Activated CD4-positive, alpha-beta memory T cell treated with anti-CD3 and anti-CD28 coated beads for 36 hours (primary cell): ENCODE data around the gene ATXN2. TPM values are rescaled to one million over a fixed set of nuclear protein-coding genes. Genes with fewer than 3 reads are reported as not detected.

Experiments
- CTCF ChIA-PET: fragments of 350-600 bp; sonication (Branson Sonifier 250); formaldehyde crosslinking; loops from one replicate; lab custom pipeline; 2021; ENCODE audit warnings: antibody characterized with exemption, inconsistent platforms; lab: Charles Lee
- POLR2A ChIA-PET: fragments of 350-600 bp; sonication (Branson Sonifier 250); formaldehyde crosslinking; loops from one replicate; lab custom pipeline; 2021; ENCODE audit warnings: antibody characterized with exemption; lab: Charles Lee
- DNase-seq: peaks from one replicate; pipeline ENCODE4 v3.0.0-alpha.2; 2020
- H3K27ac Mint-ChIP-seq: one replicate; pipeline ENCODE4 v1.8.0; 2021; ENCODE audit warnings: mixed read lengths
- H3K27me3 Mint-ChIP-seq: one replicate; pipeline ENCODE4 v1.8.0; 2021; ENCODE audit warnings: mixed read lengths
- H3K36me3 Mint-ChIP-seq: one replicate; pipeline ENCODE4 v1.8.0; 2021; ENCODE audit warnings: mixed read lengths
- H3K4me1 Mint-ChIP-seq: one replicate; pipeline ENCODE4 v1.8.0; 2021; ENCODE audit warnings: low read depth, mixed read lengths
- H3K4me3 Mint-ChIP-seq: one replicate; pipeline ENCODE4 v1.8.0; 2021; ENCODE audit warnings: mild to moderate bottlenecking, mixed read lengths
- H3K9me3 Mint-ChIP-seq: one replicate; pipeline ENCODE4 v1.8.0; 2021; ENCODE audit warnings: mixed read lengths
- intact Hi-C: fragments of 100-400 bp; cut with micrococcal nuclease; formaldehyde crosslinking; loops from one replicate; pipeline ENCODE4 v1.15.1; 2023
- total RNA-seq, 2 experiments: library from RNA; stranded (reverse); gene quantifications; one replicate each; pipeline ENCODE4 v1.2.3, GENCODE V29; 2021

Gene ATXN2, protein sequence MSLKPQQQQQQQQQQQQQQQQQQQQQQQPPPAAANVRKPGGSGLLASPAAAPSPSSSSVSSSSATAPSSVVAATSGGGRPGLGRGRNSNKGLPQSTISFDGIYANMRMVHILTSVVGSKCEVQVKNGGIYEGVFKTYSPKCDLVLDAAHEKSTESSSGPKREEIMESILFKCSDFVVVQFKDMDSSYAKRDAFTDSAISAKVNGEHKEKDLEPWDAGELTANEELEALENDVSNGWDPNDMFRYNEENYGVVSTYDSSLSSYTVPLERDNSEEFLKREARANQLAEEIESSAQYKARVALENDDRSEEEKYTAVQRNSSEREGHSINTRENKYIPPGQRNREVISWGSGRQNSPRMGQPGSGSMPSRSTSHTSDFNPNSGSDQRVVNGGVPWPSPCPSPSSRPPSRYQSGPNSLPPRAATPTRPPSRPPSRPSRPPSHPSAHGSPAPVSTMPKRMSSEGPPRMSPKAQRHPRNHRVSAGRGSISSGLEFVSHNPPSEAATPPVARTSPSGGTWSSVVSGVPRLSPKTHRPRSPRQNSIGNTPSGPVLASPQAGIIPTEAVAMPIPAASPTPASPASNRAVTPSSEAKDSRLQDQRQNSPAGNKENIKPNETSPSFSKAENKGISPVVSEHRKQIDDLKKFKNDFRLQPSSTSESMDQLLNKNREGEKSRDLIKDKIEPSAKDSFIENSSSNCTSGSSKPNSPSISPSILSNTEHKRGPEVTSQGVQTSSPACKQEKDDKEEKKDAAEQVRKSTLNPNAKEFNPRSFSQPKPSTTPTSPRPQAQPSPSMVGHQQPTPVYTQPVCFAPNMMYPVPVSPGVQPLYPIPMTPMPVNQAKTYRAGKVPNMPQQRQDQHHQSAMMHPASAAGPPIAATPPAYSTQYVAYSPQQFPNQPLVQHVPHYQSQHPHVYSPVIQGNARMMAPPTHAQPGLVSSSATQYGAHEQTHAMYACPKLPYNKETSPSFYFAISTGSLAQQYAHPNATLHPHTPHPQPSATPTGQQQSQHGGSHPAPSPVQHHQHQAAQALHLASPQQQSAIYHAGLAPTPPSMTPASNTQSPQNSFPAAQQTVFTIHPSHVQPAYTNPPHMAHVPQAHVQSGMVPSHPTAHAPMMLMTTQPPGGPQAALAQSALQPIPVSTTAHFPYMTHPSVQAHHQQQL
- 10 to 100 TPM; 38.2 to 39.4 TPM for total RNA-seq

DNA sequence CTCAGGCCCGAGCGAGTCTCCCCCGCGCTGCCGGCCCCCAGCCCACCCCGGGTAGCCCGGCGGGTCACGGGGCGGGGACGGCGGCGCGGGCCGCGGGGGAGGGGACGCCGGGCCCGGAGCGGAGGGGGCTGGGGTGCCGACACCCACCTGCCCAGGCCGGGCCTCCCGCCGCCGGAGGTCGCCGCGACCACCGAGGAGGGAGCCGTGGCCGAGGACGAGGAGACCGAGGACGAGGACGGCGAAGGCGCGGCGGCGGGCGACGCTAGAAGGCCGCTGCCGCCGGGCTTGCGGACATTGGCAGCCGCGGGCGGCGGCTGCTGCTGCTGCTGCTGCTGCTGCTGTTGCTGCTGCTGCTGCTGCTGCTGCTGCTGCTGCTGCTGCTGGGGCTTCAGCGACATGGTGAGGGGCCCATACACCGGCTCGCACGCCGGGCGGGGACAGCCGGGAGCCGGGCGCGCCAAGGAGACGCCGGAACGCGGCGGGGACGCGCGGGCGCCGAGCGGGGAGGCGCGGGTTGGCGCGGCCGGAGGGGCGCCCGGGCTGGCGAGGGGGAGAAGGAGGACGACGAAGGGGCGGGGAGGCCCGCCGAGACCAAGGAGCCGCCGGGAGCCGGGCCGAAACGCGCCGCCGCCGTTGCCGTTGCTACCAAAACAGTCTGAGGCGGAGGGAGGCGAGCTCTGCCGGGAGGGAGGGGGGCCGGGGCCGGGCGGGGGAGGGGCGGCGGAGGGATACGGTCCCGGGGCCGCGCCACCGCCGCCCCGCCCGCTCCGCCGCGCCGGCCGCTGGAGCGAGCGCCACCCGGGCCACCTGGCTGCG, at the start of gene ATXN2:
TSS of gene ATXN2 (minus strand) at position 679 of the 816 bp plus-strand sequence. CDS start at position 398, 281 bp downstream.
- POLR2A ChIA-PET = interaction anchor here (1.1 kb wide), 1 partner anchor 87 kb away, joined by 5 read pairs; the partner anchor contains the start of genes ACAD10 and BRAP
- CTCF ChIA-PET = no interaction called here

DNA sequence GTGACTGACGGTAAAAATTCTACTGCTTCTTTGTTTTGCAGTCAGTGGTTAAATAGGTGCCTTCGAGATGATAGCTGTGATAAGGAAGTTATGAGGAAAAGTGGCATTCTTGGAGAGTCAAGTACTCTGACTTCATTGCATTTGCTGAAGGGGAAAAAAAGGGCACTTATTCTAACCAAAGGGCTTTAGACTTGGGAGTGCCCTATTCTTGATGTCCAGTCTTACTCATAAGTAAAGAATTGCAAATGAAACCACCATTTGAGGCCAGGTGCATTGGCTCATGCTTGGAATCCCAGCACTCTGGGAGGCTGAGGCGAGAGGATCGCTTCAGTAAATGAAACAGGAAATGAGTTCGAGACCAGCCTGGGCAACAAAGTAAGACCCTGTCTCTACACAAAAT, 46.3 kb upstream of the ATXN2 start:
- Mint-ChIP-seq H3K4me1 (no peaks in the 10 kb centered on the region), H3K27me3 (no peaks in the 10 kb centered on the region), H3K36me3 (peaks cover 28% of the 10 kb centered on the region)

More for the DNA sequence above, at the start of gene ATXN2:
- peaks cover 3% of the 10 kb centered on the region for H3K36me3 Mint-ChIP-seq
- peaks cover 33% of the 10 kb centered on the region for H3K4me1 Mint-ChIP-seq
- no peaks in the 10 kb centered on the region for H3K27me3 Mint-ChIP-seq
- peak within 1 kb of the TSS; percentile 87 for H3K4me3 Mint-ChIP-seq
- intact Hi-C loops = loop anchor here (5.0 to 10.0 kb wide), 4 partner anchors 52 to 416 kb away; partner anchors contain the start of genes ACAD10, BRAP, ERP29 and SH2B3
- peak; percentile 70 for DNase-seq
- no peaks in the 10 kb centered on the region for H3K9me3 Mint-ChIP-seq
- H3K27ac Mint-ChIP-seq = peak within 1 kb of the TSS; percentile 89

DNA sequence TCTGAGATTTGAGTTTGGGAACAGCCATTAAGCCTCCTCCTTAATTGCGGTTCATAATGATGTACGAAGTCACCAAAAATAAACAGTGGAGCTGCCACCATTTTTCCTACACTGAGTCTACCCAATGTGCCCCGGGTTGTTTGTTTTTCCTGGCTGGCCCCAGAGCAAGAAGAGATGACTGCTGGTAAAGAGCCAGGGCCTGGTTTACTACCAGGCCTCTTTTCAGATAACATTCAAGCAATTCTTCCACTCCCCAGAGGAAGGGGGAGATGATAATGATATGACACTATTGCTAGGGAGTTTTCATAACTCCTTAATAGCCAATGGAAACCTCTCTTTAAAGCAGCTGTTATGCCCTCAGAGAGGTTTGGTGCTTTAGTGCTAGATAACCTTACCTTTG, 44.3 kb upstream of the ATXN2 start:
- peaks cover 27% of the 10 kb centered on the region for H3K36me3 Mint-ChIP-seq
- H3K9me3 Mint-ChIP-seq = no peaks in the 10 kb centered on the region
- no peak for DNase-seq
- ChIA-PET CTCF (no interaction called here), POLR2A (no interaction called here)
- H3K27me3 Mint-ChIP-seq = no peaks in the 10 kb centered on the region
- no peak overlapping the region for H3K27ac Mint-ChIP-seq
- intact Hi-C loops = no loop called here
- no peak overlapping the region for H3K4me3 Mint-ChIP-seq
- H3K4me1 Mint-ChIP-seq = no peaks in the 10 kb centered on the region

More for the DNA sequence above, 46.3 kb upstream of the ATXN2 start:
- no peak overlapping the region for H3K4me3 Mint-ChIP-seq
- H3K9me3 Mint-ChIP-seq = no peaks in the 10 kb centered on the region
- H3K27ac Mint-ChIP-seq = no peak overlapping the region
- POLR2A ChIA-PET = no interaction called here
- no peak for DNase-seq
- intact Hi-C loops = no loop called here
- CTCF ChIA-PET = no interaction called here

DNA sequence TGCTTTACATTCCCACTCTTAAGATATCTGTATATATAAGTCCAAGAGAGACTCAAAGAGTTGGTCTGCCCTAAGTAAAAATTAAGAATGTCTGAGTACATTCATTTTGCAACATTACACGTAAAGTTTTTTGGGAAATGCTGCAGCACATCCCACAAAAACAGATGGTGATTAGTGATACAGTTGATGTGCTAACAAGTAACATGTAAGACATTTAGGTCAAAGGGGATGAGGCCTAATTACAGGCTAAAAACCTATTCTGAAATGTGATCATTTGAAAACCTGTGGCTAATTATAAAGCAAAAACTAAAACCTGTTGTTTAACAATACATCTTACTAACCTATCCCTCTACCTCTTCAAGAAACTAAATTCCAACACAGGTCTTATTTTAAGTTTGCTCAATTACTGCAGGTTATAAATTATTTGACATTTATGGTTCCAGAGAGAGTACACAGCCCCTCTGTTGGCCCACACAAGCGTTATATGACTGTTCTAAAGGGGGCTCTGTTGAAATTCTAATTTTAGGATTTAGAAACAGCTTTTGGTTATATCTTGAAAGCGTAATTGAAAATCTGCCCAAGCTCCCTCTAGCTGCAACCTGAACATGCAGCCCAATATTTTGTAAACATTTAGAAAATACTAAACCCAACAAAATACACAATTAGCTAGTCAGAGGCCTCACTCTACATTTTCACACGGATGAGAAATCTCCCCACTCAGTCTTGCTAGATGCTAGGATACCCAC, 43.7 kb upstream of the ATXN2 start:
- no peaks in the 10 kb centered on the region for H3K4me1 Mint-ChIP-seq

DNA sequence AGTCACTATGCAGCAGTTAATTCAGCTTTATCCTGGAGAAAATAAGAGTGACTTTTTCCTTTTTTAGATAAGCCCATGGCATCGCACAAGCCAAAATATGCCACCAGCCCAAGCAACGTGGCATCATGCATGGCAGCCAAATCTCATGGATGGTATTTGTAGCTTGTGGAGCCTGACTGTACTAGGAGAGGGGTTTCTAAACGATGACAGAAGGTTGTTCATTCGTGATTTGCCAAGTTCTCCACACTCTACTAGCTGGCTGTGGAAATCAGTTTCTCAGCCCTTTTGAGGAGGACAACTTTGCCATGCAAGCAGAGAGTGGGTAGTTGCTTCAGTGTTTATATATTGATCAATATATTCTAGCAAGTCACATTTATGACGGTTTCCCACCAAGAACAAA, 41.4 kb upstream of the ATXN2 start:
- peaks cover 16% of the 10 kb centered on the region for H3K36me3 Mint-ChIP-seq
- H3K9me3 Mint-ChIP-seq = no peaks in the 10 kb centered on the region
- POLR2A ChIA-PET = no interaction called here
- DNase-seq = no peak
- H3K4me1 Mint-ChIP-seq = no peaks in the 10 kb centered on the region
- H3K27me3 Mint-ChIP-seq = no peaks in the 10 kb centered on the region
- H3K4me3 Mint-ChIP-seq = no peak overlapping the region
- intact Hi-C loops = no loop called here
- no peak overlapping the region for H3K27ac Mint-ChIP-seq
- CTCF ChIA-PET = interaction anchor here (2.2 kb wide), 1 partner anchor 172 kb away, joined by 6 read pairs; no protein-coding TSS in a partner anchor

More for the DNA sequence above, 43.7 kb upstream of the ATXN2 start:
- CTCF ChIA-PET = no interaction called here
- POLR2A ChIA-PET = no interaction called here
- Mint-ChIP-seq H3K36me3 (peaks cover 27% of the 10 kb centered on the region), H3K27ac (no peak overlapping the region), H3K9me3 (no peaks in the 10 kb centered on the region), H3K27me3 (no peaks in the 10 kb centered on the region), H3K4me3 (no peak overlapping the region)
- intact Hi-C loops = no loop called here
- no peak for DNase-seq

DNA sequence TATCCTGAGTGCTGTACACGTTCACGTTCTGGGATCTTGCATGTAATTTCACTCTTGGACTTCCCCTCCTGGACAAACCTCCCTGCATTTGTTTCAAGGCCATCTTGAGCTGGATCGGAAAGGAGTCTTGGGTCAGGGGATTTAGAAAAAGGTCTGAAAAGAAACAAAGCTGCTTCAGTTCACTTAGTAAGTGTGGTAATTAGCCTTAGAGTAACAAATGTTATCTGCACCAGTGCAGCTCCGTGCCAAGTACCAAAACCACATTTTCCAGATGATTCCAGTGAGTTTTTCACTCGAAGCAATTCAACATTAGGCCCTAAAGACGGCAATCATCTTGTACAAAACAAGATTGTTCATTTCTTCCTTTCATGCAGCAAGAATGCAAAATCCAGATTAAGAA, 39.4 kb upstream of the ATXN2 start:
- intact Hi-C loops = no loop called here
- POLR2A ChIA-PET = no interaction called here

DNA sequence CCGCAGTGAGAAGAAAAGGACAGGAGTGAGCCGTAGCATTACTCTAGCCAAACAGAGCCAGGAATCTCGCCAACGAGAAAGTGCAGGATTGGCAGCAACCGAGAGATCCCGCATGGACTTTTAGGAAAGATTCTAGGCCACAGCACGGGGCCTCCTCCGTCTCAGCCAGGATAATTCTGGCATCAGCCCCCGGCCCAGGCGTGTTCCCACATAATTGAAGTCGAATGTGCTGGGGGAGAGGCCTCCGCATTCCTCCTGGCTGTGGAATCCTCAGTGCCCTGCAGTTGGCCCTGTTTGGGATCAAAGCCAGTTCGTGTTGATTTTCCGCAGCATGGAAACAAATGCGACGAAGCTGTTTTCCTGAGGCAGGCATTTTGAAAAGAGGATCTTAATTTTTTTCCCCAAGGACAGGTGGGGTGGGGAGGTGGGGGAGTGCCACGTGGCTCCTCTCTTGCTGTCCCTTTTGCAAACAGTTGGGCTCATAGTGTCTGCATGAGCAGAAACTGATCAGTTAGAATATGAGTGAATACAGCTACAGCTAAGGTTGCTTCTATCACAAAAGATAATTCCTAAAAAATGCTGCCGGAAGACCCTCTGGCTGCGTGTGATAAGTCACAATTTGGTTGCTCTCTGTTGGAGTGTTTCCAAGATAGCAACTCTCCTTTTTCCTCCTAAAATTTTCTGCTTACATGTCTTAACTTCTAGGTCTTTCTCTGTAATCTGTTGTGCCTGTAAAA, 37.3 kb upstream of the ATXN2 start:
- intact Hi-C loops = no loop called here
- no peaks in the 10 kb centered on the region for H3K27me3 Mint-ChIP-seq
- H3K36me3 Mint-ChIP-seq = peaks cover 5% of the 10 kb centered on the region
- no peaks in the 10 kb centered on the region for H3K4me1 Mint-ChIP-seq
- no peaks in the 10 kb centered on the region for H3K9me3 Mint-ChIP-seq
- no peak overlapping the region for H3K27ac Mint-ChIP-seq
- ChIA-PET CTCF (no interaction called here), POLR2A (interaction anchor here (0.6 kb wide), 1 partner anchor 19 kb away, joined by 4 read pairs; no protein-coding TSS in a partner anchor)
- no peak for DNase-seq
- H3K4me3 Mint-ChIP-seq = no peak overlapping the region

More for the DNA sequence above, 39.4 kb upstream of the ATXN2 start:
- H3K27ac Mint-ChIP-seq = no peak overlapping the region
- no peak overlapping the region for H3K4me3 Mint-ChIP-seq
- CTCF ChIA-PET = interaction anchor here (2.2 kb wide), 1 partner anchor 174 kb away, joined by 6 read pairs; no protein-coding TSS in a partner anchor
- peaks cover 7% of the 10 kb centered on the region for H3K36me3 Mint-ChIP-seq
- no peaks in the 10 kb centered on the region for H3K9me3 Mint-ChIP-seq
- no peak for DNase-seq
- H3K27me3 Mint-ChIP-seq = no peaks in the 10 kb centered on the region
- no peaks in the 10 kb centered on the region for H3K4me1 Mint-ChIP-seq

DNA sequence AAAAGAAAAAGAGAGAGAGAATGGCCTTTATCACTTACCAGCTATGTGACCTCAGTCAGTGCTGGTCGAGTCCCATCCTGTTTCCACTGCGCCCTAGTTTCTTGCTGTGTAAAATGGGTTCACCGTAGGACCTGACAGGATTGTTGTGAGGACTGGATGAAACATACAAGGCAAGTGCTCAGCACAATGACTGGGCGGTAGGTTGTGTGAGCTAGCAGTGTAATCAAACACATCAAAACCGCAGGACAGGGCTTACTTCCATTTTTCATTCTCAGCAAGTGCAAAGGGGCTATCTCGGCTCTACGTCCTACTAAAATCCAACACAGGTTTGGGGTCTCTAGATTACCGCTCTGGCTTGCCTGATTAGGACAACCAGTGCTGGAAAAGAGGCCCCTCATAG, 36.4 kb upstream of the ATXN2 start:
- Mint-ChIP-seq H3K4me3 (no peak overlapping the region), H3K36me3 (peaks cover 5% of the 10 kb centered on the region), H3K9me3 (no peaks in the 10 kb centered on the region), H3K27me3 (no peaks in the 10 kb centered on the region), H3K27ac (no peak overlapping the region), H3K4me1 (no peaks in the 10 kb centered on the region)
- ChIA-PET CTCF (no interaction called here), POLR2A (interaction anchor here (0.6 kb wide), 1 partner anchor 797 kb away, joined by 3 read pairs; no protein-coding TSS in a partner anchor)
- no peak for DNase-seq
- intact Hi-C loops = no loop called here

DNA sequence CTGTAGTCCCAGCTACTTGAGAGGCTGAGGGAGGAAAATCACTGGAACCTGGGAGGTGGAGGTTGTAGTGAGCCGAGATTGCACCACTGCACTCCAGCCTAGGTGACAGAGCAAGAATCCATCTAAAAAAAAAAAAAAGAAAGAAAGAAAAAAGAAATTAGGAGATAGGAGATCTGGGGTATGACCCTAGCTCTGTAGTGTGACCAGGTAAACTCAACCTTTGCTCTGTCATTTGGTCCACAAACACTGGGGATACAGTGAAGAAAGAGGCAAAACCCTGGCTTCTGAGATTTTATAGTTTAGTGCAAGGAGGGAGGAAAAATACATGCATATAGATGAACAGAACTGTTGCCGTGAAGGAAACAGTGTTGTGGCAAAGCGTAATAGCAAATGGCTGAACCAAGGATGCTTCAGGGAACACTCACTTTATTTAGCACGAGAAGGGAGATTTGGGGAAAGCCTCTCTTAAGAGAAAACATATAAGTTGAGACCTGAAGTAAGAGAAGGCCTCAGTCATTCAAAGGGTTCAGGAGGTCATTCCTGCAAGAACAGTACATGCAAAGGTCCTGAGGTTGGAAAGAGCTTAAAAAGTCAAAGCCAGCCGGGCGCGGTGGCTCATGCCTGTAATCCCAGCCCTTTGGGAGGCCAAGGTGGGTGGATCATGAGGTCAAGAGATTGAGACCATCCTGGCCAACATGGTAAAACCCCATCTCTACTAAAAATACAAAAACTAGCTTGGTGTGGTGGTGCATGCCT, 29.6 kb upstream of the ATXN2 start:
- no peak for DNase-seq
- Mint-ChIP-seq H3K9me3 (no peaks in the 10 kb centered on the region), H3K36me3 (no peaks in the 10 kb centered on the region), H3K4me1 (no peaks in the 10 kb centered on the region), H3K4me3 (no peak overlapping the region), H3K27me3 (no peaks in the 10 kb centered on the region), H3K27ac (no peak overlapping the region)
- CTCF ChIA-PET = interaction anchor here (0.7 to 1.0 kb wide), 2 partner anchors 13 to 177 kb away, joined by 3 to 4 read pairs; no protein-coding TSS in a partner anchor
- intact Hi-C loops = no loop called here
- POLR2A ChIA-PET = no interaction called here

DNA sequence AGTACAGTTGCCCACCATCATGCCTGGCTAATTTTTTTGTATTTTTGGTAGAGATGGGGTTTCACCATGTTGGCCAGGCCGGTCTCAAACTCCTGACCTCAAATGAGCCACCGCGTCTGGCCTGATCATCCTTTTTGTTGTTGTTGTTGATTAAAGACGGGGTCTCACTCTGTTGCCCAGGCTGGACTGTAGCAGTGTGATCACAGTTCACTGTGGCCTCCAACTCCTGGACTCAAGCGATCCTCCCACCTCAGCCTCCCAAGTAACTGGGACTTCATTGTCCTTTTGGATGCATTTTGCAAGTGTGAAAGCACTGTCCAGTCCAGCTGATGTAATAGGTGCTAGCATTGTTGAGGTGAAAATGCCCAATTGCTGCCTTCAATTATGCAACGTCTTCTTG, 27.1 kb upstream of the ATXN2 start:
- no peak overlapping the region for H3K27ac Mint-ChIP-seq
- no peak overlapping the region for H3K4me3 Mint-ChIP-seq
- no peaks in the 10 kb centered on the region for H3K36me3 Mint-ChIP-seq
- H3K27me3 Mint-ChIP-seq = no peaks in the 10 kb centered on the region
- CTCF ChIA-PET = no interaction called here
- no peaks in the 10 kb centered on the region for H3K4me1 Mint-ChIP-seq
- intact Hi-C loops = no loop called here
- DNase-seq = no peak
- POLR2A ChIA-PET = no interaction called here
- no peaks in the 10 kb centered on the region for H3K9me3 Mint-ChIP-seq
